ENCODE data around the gene TRO.

- TF ChIP-seq CTCF (IDR thresholded peaks at IDR 0.05; ENCODE audit: insufficient read depth, low read depth, low read length) (no peak), EZH2 (IDR thresholded peaks at IDR 0.05; ENCODE audit: insufficient read depth, low read length) (no peak)
Observed at GRCh38 chrX:54937416-54937815, 16.8 kb downstream of the TRO start.
